Measurements from ENCODE around the gene SCN11A.
"Not testable (repeated sequence)": the region's sequence is repeated elsewhere in the genome, so short reads cannot be mapped to it uniquely, and the experiment has no call there.

GRCh38 chr3:39061228-39061627 is 9.5 kb upstream of the SCN11A start:
- TF ChIP-seq CTCF (IDR thresholded peaks at IDR 0.05 in 2 of 3, conservative IDR thresholded peaks at IDR 0.05 in 1 of 3; ENCODE audit: borderline replicate concordance in 1 of 3, insufficient read depth in 1 of 3, low read depth in 2 of 3, low read length in 2 of 3); MAX (IDR thresholded peaks at IDR 0.05); EZH2 (IDR thresholded peaks at IDR 0.05); CEBPB (IDR thresholded peaks at IDR 0.05; ENCODE audit: low read depth); TCF7L2 (IDR thresholded peaks at IDR 0.05; ENCODE audit: borderline replicate concordance, extremely low read depth, insufficient read depth, insufficient read length); EZH2phosphoT487 (IDR thresholded peaks at IDR 0.05; ENCODE audit: borderline replicate concordance): not testable (repeated sequence)
